ENCODE data around the gene CDKN1B.

Gene CDKN1B

GRCh38 chr12:12755923-12756322 is 38.8 kb downstream of the CDKN1B start:
- no peak for DNase-seq (ENCODE audit: low read depth in 4 of 4, low spot score in 1 of 4)

DNA sequence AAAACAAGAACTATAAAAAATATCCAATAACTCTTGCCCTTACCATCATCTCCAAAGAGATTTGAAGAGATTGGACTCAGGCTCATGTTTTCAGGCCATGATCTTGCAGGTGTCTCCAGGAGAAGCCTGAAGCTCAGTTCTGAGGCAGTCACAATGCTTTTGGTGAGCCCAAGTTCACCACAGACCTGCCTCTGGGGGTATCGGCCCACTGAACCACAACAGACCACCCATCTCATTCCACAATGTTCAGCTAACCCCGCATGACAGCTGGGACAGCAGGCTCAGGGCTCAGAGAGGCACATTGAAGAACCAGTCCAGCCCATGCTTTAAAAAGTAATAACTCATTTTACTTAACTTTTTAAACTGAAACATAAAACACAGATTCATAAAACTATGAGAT is 40.0 kb downstream of the CDKN1B start:
- no peak for DNase-seq (ENCODE audit: low read depth in 4 of 4, low spot score in 1 of 4)

DNA sequence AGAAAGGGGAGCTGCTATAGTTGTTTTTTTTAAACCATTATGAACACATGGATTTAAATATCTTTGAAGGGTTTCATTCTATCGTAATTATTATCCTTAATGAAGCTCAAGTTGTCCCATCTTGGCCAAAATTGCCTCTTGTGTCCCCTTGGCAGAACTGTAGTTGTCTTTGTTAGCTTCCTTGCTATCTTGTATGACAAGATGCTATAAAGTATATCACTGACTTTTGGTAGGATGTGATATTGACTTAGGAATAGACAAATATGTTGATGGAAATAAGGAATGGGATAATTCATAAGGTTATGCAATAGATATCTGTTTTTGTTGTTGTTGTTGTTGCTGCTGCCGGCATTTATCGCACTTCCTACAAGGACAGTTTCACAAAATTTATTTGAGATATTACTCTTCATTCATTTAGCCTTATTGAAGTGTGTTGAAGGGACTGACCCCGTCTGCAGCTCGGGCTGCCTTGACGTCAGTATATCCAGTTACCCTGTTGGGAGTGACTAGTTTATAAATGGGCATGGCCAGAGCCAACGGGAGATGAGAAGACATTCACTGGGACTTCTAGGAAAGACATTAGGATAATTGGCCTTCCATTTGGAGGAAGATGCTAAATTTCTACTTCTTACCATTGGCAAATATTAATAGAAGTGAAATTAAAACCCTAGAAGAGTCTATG is 42.2 kb downstream of the CDKN1B start:
- no peak for DNase-seq (ENCODE audit: low read depth in 4 of 4, low spot score in 1 of 4)

- DNase-seq (ENCODE audit: low read depth in 4 of 4, low spot score in 1 of 4), result no peak
Observed at GRCh38 chr12:12764824-12765223, 47.7 kb downstream of the CDKN1B start.

- DNase-seq (ENCODE audit: low read depth in 4 of 4, low spot score in 1 of 4), result no peak
Observed at GRCh38 chr12:12770262-12770661, 53.1 kb downstream of the CDKN1B start.
